Measurements from ENCODE around the gene LPCAT1.

LPCAT1 gene

DNA sequence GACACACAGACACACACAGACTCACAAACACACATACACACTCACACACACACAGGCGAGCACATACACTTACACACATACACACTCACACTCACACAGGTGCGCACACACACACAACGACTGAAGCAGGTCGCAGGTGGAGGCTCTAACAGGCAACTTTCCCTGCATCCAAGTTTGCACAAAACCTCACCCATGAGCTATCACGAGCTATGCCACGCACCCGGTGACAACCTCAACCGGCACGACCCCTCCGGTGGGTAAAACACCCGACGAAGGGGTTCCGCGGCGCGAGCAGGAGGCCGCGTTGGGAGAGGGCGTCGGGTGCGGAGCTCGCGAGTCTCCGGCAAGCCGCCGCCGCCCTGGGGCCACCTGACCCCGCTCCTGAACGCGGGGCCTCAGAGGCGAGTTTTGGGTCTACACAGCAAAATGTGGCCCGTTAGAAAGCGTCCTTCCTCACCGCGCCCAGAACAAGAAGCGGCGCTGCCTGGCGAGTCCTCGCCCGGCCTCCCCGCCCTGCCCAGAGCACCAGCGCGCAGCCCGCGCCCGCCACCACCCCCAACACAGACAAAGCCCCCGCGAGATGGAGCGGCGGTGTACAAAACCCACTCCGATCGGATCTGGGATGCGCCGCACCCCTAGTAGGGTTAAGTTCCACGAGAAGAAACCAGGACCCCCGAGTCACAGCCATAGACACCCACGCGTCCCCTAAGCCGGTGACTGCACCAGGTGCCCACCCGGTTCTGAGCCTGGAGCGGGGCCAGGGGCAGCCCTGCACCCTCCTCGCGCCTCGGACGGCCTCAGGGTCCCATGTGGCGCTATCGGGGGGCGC, 79.2 kb downstream of the LPCAT1 start:
- DNase-seq (ENCODE audit: low spot score) = no peak

DNA sequence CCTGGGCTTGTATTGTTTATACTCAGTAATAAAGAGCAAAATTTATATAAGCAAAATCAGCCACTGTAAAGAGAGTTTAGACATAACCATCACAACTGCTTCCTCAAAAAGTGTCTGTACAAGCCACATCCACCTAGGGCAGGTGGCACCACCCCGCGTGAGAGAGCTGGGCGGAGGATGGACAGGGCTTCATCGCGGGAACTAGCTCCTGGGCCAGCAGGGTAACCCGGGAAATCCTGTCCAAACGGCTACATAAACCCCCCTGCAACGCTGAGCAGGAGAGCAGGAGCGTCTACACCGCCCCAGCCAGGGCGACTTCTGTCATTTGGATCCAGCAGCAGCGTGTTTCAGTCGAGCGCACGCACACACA, 79.8 kb downstream of the LPCAT1 start:
- no peak for DNase-seq (ENCODE audit: low spot score)

DNA sequence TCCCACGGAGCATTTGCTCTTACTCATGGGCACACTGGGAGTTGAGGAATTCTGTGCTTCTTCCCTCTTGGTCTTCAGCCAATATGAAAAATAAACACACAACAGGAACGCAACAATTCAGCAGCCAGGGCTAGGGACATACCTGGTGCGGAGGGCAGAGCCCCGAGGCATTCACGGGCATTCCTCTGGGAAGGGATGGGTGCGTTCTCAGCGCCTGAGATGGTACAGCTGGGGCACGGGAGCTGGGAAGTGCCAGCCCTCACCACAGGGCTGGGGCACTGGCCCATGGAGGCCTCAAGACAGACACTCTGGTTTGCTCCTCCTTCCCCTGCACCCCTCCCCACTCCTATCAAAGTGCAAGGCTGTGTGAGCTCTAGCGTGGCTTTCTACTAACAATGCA, 80.6 kb downstream of the LPCAT1 start:
- no peak for DNase-seq (ENCODE audit: low spot score)

DNA sequence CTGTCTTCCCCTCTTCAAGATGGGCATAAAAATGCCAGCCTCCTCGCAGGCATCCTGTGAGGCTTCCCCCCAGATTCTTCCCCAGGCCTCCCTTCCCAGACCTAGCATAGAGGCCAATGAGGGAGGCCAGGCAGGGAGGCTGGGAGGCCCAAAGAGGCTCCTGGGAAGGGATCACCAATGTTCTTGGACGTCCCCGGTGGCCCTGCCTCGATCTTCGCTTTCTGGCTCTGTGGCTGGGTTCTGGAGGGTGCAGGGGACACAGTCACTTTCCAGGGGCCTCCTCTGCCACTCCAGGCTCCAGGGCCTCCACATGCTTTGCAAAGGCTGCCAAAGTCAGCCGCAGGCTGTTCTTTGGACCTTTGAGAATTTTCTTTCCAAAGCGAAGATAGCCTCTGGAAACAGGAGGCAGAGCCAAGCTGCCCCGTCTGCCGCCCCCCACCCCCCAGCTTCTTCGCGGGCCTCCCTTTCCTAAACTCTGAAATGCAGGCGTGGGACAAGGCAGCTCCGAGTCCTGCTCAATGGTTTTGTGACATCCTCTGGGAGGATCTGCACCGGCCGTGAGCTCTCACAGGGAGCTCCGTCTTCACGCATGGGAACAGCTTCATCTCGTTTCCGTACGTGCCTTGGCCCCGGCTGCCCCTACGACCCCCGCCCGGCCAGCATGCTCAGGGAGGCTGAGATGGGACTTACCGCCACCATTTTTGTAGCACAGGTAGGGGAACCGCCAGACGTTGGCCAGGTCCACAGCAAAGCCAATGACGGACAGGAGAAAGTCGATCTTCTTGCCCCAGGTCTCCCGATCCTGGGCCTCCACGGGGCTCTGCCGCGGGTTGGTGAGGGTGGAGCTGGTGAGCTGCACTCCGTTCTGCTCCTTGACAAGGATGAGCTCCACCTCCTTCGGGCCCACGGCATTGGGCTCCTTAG, 81.3 kb downstream of the LPCAT1 start:
- no peak for DNase-seq (ENCODE audit: low spot score)

DNA sequence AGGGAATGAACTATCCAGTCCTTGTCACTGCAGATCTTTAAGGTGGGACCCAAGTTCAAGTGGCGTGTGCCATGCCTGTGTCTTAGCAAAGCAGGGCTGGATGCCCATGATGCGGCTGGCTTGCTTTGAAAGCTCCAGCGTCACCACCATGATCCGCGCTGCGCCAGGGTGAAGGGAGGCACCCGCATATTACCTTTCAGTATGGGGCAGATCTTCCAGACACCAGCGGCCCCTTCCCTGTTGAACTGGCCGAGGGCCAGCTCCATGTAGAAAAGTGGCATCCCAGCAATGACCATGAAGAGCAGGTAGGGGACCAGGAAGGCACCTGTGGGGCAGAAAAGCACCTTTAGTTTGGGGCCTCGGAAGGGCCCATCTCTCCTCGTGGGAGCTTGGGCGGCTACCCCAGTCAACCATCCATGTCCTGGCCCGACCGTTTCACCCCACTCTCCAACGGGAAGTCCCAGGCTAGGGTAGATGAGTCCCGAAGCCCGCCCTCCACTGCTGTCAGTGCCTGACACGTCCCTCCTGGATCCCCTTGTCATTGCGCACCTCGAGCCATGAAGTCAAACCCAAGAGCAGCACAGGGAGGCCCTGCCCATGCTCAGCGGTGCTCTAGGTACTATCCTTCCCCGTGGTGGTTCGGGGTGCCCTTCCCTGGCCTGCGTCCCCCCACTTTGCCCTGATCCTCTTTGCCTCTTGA, 82.4 kb downstream of the LPCAT1 start:
- DNase-seq (ENCODE audit: low spot score) = no peak

DNA sequence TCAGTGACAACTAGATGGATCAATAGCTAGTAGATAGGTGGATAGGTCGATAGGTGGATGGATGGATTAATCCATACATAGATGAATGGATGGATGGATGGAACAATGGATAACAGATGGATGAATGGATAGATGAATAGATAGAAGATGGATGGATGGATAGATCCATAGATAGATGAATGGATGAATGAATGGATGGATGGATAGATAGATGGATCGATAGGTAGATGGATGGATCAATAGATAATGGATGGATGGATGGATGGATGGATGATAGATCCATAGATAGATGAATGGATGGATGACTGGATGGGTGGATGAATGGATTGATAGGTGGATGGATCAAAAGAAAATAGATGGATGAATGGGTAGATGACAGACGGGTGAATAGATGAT, 83.7 kb downstream of the LPCAT1 start:
- no peak for DNase-seq (ENCODE audit: low spot score)

DNA sequence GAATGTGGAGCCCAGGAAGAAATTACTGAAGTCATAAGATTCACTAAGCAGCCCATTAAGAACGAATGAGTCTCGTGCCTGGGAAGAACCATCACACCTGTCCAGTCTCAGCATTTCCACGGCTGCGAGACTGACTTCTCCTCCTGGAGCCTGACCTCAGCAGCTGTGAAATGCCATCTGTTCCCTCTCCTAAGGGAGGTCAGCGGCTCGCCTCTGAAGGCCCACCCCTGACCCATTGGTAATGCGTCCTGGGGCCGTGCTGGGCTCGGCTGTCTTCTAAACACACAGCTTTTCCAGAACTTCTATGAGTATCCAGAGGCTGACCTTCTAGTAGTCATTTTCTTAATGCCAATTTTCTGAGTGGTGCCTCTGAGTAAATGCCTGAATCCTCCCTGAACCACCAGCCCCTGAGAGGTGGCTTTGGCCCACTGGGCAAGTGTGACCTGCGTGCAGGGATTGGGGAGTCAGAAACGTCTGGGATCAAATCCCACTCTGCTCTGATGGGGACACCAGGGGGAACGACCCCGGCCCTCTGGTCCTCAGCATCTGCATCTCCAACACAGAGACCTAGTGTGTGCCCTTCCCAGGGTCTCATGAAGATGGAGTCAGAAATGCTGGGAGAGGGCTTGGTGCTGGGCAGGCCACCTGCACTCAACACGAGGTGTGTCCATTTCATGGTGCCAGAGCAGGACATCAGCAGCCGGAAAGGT, 84.2 kb downstream of the LPCAT1 start:
- DNase-seq (ENCODE audit: low spot score) = no peak

DNA sequence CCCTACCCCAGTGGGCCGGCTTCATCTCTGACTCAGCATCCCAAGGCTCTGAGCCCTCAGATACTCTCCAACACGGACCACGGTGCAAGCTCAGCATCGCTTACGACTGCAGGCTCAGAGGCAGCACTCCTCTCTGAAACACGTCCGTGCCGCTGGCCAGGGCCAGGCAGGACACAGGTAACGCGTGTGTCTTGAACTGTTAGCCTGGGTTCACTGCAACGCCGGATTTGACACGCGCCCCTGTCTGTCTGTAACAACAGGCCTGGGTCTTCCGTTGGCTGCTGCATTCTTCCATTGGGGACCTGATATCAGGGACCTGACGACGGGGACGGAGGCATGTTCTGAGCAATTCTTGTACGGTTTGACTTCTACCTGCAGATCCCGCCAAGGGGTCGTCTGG, 84.9 kb downstream of the LPCAT1 start:
- no peak for DNase-seq (ENCODE audit: low spot score)

DNA sequence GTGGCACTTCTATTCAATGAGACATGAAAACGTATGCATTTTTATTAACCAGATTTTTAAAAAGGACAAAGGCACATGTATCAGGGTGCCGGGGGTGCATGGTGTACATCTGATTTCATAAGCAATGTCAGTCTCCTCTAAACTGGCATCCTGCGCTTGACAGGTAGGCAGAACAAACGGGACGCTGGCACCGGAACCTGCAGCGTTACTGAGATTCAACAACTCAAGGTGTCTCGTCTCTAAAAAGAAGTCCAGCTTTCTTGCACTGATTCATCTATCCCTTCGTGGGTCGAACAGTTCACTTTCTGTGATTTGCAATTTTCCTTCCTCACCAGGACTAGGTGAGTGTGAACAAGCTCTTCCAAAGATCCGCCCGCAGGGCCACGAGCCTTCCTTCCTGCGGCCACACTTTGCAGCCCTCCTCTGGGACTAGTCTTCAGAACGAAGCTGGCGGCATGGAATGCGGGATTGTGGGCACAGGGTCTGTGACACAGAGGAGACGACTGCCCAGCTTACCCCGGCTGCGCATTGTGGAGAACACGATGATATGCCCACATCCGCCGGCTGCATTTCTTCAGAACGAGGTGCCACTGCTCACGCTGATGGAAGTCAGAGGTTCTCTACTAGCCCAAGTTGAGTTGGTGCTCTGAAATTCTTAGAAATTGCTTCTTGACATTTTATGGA, 85.7 kb downstream of the LPCAT1 start:
- no peak for DNase-seq (ENCODE audit: low spot score)

DNA sequence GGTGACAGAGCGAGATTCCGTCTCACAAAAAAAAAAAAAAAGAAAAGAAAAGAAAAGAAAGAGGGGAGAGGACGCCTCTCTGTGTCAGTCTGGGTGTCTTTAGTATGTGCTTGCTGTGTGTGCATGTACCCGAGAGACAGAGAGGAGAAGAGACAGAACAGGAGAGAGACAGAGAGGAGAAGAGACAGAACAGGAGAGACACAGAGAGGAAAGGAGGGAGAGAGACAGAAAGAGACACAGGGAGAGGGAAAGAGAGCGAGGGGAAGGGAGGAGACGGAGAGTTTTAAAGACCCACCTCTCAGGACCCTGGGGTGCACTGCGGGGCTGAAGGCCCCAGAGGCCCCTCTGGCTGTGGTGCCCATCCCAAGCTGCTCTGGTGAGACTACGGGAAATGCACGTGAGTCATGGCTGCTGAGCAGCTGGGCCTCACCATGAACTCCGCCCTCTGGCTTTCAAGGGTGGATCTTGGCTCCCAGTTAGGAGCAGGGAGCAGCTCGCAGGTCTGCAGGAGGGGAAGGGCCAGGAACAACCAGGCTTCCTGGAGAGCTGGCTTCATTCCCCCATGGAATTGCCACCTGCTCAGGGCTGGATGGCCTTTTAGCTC, 86.4 kb downstream of the LPCAT1 start:
- DNase-seq (ENCODE audit: low spot score) = no peak

DNA sequence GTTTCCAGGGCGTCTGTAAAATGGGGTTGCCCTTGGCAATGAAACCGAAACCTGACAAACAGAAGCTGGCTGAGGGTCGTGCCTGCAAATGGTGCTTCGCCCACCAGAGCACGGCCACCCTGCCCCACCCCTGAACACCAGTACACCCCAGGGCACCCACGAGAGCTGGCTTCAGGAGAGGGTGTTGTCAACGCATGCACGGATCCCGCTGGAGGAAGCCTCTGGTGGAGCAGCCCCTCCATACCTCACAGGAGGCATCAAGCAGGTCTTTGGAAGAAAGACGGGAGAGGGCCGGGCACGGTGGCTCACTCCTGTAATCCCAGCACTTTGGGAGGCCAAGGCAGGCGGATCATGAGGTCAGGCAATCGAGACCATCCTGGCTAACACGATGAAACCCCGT, 87.1 kb downstream of the LPCAT1 start:
- DNase-seq (ENCODE audit: low spot score) = no peak

DNA sequence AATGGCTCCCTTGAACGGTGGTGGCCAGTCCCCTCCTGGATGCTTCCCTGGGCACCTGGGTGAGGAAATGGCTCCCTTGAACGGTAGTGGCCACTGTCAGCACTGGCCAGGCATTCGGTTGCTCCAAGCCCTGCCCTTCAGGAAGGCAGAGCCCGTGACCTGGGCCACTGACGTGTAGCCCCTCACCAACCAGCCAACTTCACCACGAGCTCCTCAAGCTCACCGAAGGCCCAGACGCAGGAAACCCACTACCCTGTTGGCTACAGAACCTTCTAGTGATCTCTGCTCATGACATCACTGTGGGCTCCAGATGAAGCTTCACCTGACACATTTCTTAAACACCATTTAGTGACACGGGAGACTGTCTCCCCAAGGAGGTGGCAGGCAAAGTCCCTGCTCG, 87.7 kb downstream of the LPCAT1 start:
- no peak for DNase-seq (ENCODE audit: low spot score)

DNA sequence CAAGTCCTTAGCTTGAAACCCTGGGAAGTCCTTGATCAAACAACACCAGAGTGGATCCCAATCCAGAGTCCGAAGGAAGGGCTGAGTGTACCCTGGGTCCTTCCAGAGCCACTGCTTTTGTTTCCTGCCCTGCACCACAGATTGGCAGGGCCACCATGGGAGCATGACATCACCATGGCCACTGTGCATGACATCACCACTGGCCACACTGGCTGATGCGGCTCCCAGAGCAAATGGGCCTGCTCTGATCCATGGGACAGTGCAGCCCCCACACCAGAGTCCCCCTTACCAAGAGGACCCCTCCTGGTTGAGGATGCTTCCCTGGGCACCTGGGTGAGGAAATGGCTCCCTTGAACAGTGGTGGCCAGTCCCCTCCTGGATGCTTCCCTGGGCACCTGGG, 88.4 kb downstream of the LPCAT1 start:
- DNase-seq (ENCODE audit: low spot score) = no peak

DNA sequence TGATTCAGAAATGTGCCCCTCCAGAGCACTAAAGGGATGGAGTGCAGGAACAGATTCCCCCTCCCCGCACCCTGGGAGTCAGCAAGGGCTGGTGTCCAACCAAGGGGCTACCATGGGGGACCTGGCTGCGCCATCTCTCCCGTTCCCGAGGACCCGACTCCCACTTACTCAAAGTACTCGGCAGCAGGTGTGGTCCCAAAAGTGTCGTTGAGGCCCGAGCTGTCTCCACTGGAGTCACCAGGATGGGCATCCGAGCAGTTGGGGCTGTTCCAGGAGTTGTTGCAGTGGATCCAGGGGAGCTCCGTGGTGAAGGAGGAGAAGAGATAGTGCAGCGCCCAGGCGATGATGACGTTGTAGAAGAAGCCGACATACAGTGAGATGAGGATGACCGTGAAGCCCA, 91.5 kb downstream of the LPCAT1 start:
- no peak for DNase-seq (ENCODE audit: low spot score)

DNA sequence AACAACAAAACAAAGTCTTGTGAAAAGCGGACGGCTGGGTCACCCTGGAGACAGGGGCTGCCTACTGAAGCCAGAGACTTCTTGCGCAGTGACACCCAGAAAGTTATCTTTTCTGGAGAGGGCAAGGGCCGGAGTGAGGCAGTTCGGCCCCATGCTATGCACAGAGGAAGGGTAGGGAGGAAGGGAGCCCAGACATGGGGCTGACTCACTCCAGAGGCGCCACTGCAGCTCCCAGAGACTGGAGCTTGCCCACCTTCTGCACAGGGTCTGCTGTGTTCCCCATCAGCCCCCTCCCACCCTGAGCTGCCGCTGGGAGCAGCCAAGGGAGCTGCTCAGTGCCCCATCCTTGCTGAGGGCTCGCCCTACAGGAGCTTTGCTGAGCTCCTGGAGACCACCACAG, 91.9 kb downstream of the LPCAT1 start:
- no peak for DNase-seq (ENCODE audit: low spot score)

DNA sequence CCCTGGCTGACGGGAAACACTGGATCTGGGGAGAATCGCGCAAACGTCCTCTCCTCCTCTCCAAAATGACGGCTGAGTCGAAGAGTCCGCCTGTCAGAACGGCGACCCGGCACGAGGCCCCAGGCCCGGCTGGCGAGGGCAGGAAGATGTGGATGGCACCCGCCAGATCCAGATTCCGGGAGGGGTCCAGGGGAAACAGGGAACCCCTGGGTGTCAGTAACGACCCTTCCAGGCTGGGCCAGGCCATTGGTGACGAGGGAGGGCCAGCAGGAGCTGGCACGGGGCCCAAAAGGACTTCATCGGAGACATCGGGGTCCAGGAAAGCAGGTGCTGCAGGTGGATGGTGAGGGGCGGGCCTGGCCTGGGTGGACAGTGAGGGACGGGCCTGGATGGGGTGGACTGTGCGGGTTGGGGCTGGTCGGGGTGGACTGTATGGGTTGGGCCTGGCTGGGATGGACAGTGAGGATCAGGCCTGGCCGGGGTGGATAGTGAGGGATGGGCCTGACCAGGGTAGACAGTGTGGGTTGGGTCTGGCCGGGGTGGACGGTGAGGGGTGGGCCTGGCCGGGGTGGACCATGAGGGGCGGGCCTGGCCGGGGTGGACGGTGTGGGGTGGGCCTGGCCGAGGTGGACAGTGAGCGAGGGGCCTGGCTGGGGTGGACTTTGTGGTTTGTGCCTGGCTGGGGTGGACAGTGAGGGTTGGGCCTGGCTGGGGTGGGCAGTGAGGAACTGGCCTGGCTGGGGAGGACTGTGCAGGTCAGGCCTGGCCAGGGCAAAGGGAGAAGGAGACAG, 92.5 kb downstream of the LPCAT1 start:
- no peak for DNase-seq (ENCODE audit: low spot score)

DNA sequence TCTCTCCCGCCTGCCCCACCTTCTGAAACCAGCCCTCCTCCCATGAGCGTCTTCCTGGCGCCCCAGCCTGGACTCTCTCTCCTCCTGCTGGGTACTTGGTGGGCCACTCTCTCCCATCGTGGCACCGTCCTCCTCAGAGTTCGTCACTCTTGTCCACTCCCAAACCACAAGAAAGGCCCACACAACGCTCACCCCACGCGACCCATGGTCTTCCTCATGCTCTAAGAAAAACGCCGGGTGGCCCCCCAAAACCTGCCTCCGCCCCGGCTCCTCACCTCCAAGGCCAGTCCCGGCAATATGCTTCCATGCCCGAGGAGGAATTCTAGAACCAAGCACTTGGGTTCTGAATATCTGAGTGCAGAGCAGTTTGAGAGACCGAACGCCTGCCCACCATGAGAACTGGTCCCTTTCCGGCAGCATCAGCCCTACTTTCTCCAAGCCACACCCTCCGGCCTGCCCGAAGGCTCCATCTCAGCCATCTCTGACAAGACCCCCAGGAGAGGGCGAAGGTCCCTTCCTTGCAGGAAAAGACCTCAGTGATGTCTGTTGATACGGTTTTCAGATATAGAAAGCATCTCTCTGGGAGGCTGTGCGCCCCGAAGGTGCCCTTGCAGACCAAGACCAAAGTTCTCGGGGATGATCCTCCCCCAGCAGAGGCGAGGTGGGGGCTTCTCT, 93.5 kb downstream of the LPCAT1 start:
- no peak for DNase-seq (ENCODE audit: low spot score)

DNA sequence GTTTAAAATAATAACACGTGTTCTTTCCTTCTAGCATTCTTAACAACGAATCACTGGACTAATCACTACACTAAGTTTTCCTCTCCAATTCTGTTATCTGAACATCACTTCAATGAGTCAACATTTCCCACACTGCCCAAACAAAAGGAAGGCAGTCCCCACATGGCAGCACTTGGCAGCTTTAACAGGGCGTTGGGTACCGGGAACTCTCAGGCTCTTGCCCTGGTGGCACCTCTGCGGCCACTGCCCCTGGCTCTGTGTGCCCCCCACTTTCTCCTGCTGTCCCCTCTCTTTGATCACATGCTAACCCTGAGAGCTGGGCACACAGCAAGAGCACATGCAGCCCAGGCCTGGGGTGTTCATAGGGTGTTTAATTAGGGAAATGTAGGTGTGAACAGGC, 94.3 kb downstream of the LPCAT1 start:
- DNase-seq (ENCODE audit: low spot score) = no peak

DNA sequence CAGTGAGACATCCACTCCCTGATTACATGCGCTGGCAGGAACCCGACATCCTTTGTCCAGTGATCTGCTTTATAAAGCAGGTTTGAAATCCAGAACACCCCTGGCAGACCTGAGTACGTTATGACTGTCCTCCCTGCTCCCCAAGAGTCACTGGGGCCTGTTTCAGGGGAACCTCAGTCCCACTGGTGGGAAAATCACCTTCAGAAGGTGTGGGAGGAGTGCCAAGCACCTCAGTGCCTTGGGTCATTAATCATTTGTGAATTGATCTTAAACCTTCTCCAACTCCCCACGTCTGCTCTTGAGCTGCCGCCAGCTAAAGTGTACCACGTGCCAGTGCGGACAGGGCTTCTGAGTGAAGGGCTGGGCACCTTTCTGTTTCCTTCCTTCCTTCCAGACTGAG, 94.7 kb downstream of the LPCAT1 start:
- DNase-seq (ENCODE audit: low spot score) = no peak

DNA sequence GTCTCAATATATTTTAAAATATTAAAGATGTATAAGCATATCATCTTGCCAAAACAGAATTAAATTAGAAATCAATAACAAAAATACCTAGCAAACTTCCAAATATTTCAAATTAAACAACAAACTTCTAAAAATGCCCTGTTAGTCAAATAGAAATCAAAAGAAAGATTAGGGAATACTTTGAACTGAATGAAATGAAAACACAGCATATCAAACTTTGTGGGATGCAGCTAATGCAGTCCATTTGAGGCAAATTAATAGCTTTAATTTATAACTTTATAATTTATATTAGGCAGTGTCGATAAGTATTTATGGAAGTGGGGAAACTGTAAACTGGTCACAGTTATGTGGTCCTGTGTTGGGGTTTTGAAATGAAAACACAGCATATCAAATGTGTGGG, 95.7 kb downstream of the LPCAT1 start:
- DNase-seq (ENCODE audit: low spot score) = no peak

Data from COLO829 (cell line).